MM.1S (cell line): ENCODE results near the gene THRA.

ENCODE experiments used
- DNase-seq: peaks from one replicate; pipeline ENCODE4 v3.0.0-alpha.2; 2015
- H2AFZ ChIP-seq: fragments of 300-600 bp; sonication (generic); 2 replicates; pipeline ENCODE4 v1.6.0; 2016; ENCODE audit warnings: antibody characterized with exemption, low read length
- H3F3A ChIP-seq: fragments of 300-600 bp; sonication (generic); 2 replicates; pipeline ENCODE4 v1.6.1; 2016; ENCODE audit warnings: mild to moderate bottlenecking, antibody characterized with exemption, low read length, moderate library complexity, mixed read lengths; ENCODE audit not compliant: insufficient read depth
- H3K27ac ChIP-seq: fragments of 300-600 bp; sonication (generic); 2 replicates; pipeline ENCODE4 v1.5.1; 2016; ENCODE audit warnings: mild to moderate bottlenecking, low read length
- H3K27me3 ChIP-seq: fragments of 300-600 bp; sonication (generic); replicated peaks from 2 replicates; pipeline ENCODE4 v1.6.0; 2016; ENCODE audit warnings: low read length; ENCODE audit not compliant: insufficient read depth
- H3K36me3 ChIP-seq: fragments of 300-600 bp; sonication (generic); replicated peaks from 2 replicates; pipeline ENCODE4 v1.6.1; 2016; ENCODE audit warnings: mild to moderate bottlenecking, low read length, mixed read lengths; ENCODE audit not compliant: insufficient read depth
- H3K4me1 ChIP-seq: fragments of 300-600 bp; sonication (generic); 2 replicates; pipeline ENCODE4 v1.6.1; 2016; ENCODE audit warnings: low read length, mixed read lengths
- H3K4me2 ChIP-seq: fragments of 300-600 bp; sonication (generic); 2 replicates; pipeline ENCODE4 v1.6.0; 2016; ENCODE audit warnings: low read depth, low read length
- H3K4me3 ChIP-seq: fragments of 300-600 bp; sonication (generic); 2 replicates; pipeline ENCODE4 v1.5.1; 2016; ENCODE audit warnings: low read length, mixed read lengths
- H3K79me2 ChIP-seq: fragments of 300-600 bp; sonication (generic); 2 replicates; pipeline ENCODE4 v1.6.1; 2016; ENCODE audit warnings: mixed run types, low read length, mixed read lengths
- H3K9ac ChIP-seq: fragments of 300-600 bp; sonication (generic); 2 replicates; pipeline ENCODE4 v1.6.1; 2016; ENCODE audit warnings: low read length, mixed read lengths
- H3K9me2 ChIP-seq: fragments of 300-600 bp; sonication (generic); replicated peaks from 2 replicates; pipeline ENCODE4 v1.6.1; 2016; ENCODE audit warnings: mild to moderate bottlenecking, low read length, mixed read lengths; ENCODE audit not compliant: insufficient read depth
- H3K9me3 ChIP-seq: fragments of 300-600 bp; sonication (generic); replicated peaks from 2 replicates; pipeline ENCODE4 v1.6.1; 2016; ENCODE audit warnings: mild to moderate bottlenecking, low read length, mixed read lengths; ENCODE audit not compliant: insufficient read depth
- H4K20me1 ChIP-seq: fragments of 300-600 bp; sonication (generic); 2 replicates; pipeline ENCODE4 v1.6.1; 2016; ENCODE audit warnings: mild to moderate bottlenecking, low read length, moderate library complexity, mixed read lengths; ENCODE audit not compliant: insufficient read depth
- EZH2 ChIP-seq: fragments of 300-600 bp; sonication (generic); optimal IDR thresholded peaks from 2 replicates; pipeline ENCODE3; 2017; ENCODE audit warnings: low read depth, mild to moderate bottlenecking, antibody characterized with exemption, low read length, mixed read lengths
- EZH2phosphoT487 ChIP-seq: fragments of 300-600 bp; sonication (generic); IDR thresholded peaks from 2 replicates; pipeline ENCODE4 v1.6.1; 2018; ENCODE audit warnings: antibody characterized with exemption, low read length
- TF ChIP-seq, protein P1 (sequence below): fragments of 300-600 bp; sonication (generic); IDR thresholded peaks from 2 replicates; pipeline ENCODE4 v1.5.1; 2016; ENCODE audit warnings: antibody characterized with exemption, low read length, mixed read lengths

Gene THRA

GRCh38 chr17:40097087-40097486, 34.3 kb downstream of the THRA start:
- Histone ChIP-seq H4K20me1 (no peaks in the 10 kb centered on the region), H3K4me1 (peaks cover 47% of the 10 kb centered on the region), H3K4me2 (peak overlapping the region; percentile 86), H3K9me3 (no peaks in the 10 kb centered on the region), H3K36me3 (no peaks in the 10 kb centered on the region), H3K4me3 (peak overlapping the region; percentile 53), H3K27ac (peak overlapping the region; percentile 78), H3K9ac (peak overlapping the region; percentile 54; the same call in 1 of the 2 replicates), H3K79me2 (peaks cover 39% of the 10 kb centered on the region), H3K27me3 (no peaks in the 10 kb centered on the region), H3F3A (peaks cover 48% of the 10 kb centered on the region), H3K9me2 (no peaks in the 10 kb centered on the region), H2AFZ (no peak overlapping the region)
- TF ChIP-seq EZH2 (no peak), EZH2phosphoT487 (no peak)
- TF ChIP-seq, protein P1, sequence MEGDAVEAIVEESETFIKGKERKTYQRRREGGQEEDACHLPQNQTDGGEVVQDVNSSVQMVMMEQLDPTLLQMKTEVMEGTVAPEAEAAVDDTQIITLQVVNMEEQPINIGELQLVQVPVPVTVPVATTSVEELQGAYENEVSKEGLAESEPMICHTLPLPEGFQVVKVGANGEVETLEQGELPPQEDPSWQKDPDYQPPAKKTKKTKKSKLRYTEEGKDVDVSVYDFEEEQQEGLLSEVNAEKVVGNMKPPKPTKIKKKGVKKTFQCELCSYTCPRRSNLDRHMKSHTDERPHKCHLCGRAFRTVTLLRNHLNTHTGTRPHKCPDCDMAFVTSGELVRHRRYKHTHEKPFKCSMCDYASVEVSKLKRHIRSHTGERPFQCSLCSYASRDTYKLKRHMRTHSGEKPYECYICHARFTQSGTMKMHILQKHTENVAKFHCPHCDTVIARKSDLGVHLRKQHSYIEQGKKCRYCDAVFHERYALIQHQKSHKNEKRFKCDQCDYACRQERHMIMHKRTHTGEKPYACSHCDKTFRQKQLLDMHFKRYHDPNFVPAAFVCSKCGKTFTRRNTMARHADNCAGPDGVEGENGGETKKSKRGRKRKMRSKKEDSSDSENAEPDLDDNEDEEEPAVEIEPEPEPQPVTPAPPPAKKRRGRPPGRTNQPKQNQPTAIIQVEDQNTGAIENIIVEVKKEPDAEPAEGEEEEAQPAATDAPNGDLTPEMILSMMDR: no peak
- DNase-seq: no peak

DNA sequence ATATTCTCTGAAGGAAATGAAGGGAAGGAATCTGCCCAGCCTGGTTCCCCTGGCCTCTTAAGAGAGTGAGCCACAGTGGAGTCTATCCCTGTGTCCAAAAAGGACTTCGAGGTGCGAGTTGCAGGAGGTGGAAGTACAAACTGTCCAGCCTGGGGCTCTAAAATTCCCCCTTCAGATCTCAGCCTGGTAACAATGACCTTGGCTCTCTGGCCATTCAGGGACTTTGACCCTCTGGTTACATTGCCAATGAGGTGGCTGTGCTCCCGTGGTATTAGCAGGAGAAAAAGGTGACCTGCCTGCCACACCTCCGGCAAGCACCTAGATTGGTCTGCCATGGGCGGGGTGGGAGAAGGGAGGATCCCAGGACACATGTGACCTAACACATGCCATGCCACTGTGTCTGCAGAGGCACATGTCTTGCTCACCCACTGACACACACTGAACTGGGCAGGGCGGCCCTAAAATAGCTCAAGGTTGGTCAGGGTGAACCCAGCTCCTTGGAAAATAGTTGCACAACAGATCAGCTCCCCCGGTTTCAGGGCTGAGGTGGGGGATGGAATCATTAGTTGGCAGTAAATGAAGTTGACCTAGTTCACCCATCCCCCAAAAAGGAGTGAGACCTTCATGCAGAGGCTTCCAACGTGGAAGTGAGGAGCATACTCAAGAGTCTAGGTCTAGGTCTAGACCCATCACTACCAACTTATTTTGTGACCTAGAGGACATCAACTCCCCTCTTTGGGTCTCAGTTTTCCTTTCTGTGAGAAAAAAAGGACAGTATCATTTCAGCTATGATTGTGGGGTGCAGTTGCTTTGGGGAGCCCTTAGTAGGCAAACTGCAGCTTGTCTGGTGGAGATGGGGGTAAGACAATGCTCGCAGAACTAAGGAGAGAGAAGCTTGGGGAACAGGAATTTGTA, 35.4 kb downstream of the THRA start:
- Histone ChIP-seq H2AFZ (peak overlapping the region; percentile 5; the same call in 1 of the 2 replicates), H3K4me2 (peak overlapping the region; percentile 86), H3K9me2 (no peaks in the 10 kb centered on the region), H3K4me3 (peak overlapping the region; percentile 35), H3K9ac (peak overlapping the region; percentile 41), H3K36me3 (no peaks in the 10 kb centered on the region), H3K79me2 (peaks cover 39% of the 10 kb centered on the region), H3K4me1 (peaks cover 53% of the 10 kb centered on the region), H3K9me3 (no peaks in the 10 kb centered on the region), H3K27ac (peak overlapping the region; percentile 78), H3K27me3 (no peaks in the 10 kb centered on the region), H3F3A (peaks cover 53% of the 10 kb centered on the region), H4K20me1 (no peaks in the 10 kb centered on the region)
- TF ChIP-seq, protein P1: no peak
- no peak for TF ChIP-seq EZH2phosphoT487
- no peak for TF ChIP-seq EZH2
- DNase-seq: peak; percentile 38

DNA sequence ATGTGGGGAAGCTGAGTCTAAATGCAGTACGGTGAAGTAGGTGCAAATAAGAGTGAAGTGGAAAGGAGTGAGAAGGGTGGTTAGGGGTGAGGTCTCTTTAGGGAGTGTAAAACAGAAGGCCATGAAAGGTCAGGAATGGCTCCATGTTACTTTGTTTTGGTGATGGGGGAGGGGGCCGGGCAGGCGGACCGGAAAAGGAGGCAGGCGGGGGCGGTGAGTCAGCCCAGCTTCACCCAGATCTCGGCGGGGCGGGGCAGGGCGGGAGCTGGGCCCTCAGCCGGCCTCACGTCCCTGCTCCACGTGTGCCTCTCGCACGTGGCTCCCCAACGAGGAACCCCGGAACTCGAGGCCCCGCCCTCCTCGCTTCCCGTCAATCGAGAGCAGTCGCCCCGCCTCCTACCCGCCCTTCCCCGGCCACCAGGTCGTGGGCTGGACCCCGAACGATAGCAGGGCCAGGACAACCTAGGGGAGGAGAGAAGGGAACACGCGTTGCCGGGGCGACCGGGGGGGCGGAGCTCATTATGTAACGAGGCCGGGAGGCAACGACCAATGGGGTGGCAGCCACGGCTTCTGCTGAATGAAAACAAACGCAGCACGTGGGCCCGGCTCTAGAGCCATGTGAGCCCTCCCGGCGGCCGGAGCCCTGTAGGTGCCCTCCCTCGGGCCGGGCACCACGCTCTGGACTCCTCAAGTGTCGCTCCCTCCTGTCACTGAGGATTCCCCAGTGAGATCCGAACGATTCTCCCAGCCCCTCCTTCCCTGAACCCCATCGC, 36.3 kb downstream of the THRA start:
- no peaks in the 10 kb centered on the region for H3K27me3 ChIP-seq
- peak overlapping the region; percentile 99 for H3K4me2 ChIP-seq
- no peaks in the 10 kb centered on the region for H3K36me3 ChIP-seq
- H3F3A ChIP-seq: peaks cover 61% of the 10 kb centered on the region
- peak overlapping the region; percentile 92 for H3K4me3 ChIP-seq
- no peaks in the 10 kb centered on the region for H4K20me1 ChIP-seq
- H3K79me2 ChIP-seq: peaks cover 39% of the 10 kb centered on the region
- H3K4me1 ChIP-seq: peaks cover 60% of the 10 kb centered on the region
- DNase-seq: peak; percentile 99
- TF ChIP-seq EZH2 (no peak), EZH2phosphoT487 (no peak)
- TF ChIP-seq, protein P1: no peak
- H3K9me3 ChIP-seq: no peaks in the 10 kb centered on the region
- H2AFZ ChIP-seq: peak overlapping the region; percentile 5; the same call in 1 of the 2 replicates
- H3K9ac ChIP-seq: peak overlapping the region; percentile 81
- H3K9me2 ChIP-seq: no peaks in the 10 kb centered on the region
- H3K27ac ChIP-seq: peak overlapping the region; percentile 78
